Vagina (tissue), 2 donors: ENCODE results near the gene DDX21.

Experiments used
- POLR2A ChIP-seq, 2 donors: fragments of 450-650 bp; IDR thresholded peaks; one replicate each; pipeline ENCODE4 v1.6.1; 2017; ENCODE audit warnings: antibody characterized with exemption in 2 of 2, mild to moderate bottlenecking in 2 of 2, moderate library complexity in 2 of 2
- TF ChIP-seq, protein P1 (sequence below), 3 experiments: fragments of 450-650 bp in 2 of 3; fragments of 200-600 bp in 1 of 3; sonication (generic) in 1 of 3; IDR thresholded peaks; one replicate each; pipeline ENCODE4 v1.5.1; 2017 to 2019; ENCODE audit warnings: antibody characterized with exemption in 3 of 3, mild to moderate bottlenecking in 2 of 3, moderate library complexity in 2 of 3

DNA sequence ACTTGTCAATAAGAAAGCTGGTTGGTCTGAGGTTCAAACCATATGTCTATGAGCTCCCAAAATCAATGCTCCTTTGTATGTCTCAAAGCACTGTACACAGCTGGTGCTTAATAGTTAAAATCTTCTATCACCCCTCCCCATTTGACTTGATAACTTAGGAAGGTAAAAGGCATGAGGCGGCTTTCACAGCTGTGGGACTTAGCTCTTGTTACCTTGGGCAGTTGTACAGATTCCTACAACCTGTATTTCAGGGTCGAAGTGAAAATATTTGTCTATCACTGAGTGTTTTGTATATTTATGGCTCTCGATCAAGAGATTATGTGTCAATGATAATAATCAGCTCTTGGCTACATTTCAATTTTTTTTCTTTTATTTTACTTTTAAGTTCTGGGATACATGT, 31.6 kb downstream of the DDX21 start:
- TF ChIP-seq, protein P1, sequence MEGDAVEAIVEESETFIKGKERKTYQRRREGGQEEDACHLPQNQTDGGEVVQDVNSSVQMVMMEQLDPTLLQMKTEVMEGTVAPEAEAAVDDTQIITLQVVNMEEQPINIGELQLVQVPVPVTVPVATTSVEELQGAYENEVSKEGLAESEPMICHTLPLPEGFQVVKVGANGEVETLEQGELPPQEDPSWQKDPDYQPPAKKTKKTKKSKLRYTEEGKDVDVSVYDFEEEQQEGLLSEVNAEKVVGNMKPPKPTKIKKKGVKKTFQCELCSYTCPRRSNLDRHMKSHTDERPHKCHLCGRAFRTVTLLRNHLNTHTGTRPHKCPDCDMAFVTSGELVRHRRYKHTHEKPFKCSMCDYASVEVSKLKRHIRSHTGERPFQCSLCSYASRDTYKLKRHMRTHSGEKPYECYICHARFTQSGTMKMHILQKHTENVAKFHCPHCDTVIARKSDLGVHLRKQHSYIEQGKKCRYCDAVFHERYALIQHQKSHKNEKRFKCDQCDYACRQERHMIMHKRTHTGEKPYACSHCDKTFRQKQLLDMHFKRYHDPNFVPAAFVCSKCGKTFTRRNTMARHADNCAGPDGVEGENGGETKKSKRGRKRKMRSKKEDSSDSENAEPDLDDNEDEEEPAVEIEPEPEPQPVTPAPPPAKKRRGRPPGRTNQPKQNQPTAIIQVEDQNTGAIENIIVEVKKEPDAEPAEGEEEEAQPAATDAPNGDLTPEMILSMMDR (IDR thresholded peaks at IDR 0.05): no peak
- TF ChIP-seq POLR2A (IDR thresholded peaks at IDR 0.05): no peak
